ENCODE data around the gene ZNF337.

ZNF337 gene

GRCh38 chr20:25629816-25630499 lies 66.7 kb downstream of the ZNF337 start:
- DNase-seq (ENCODE audit: low read depth) = no peak

- DNase-seq (ENCODE audit: low read depth) = no peak
Measured at GRCh38 chr20:25626779-25627178, 69.9 kb downstream of the ZNF337 start.

- DNase-seq (ENCODE audit: low read depth) = no peak
Measured at GRCh38 chr20:25624500-25624939, 72.1 kb downstream of the ZNF337 start.
